Left lung (tissue), 10 donors: ENCODE data around the gene PSMC3IP. TPM values are rescaled to one million over a fixed set of nuclear protein-coding genes. Genes with fewer than 3 reads are reported as not detected.
A peak's percentile ranks its signal among the peaks of the same experiment; 100 is the strongest.

Source experiments
- ATAC-seq: fragments of 200-7000 bp; cut with Tn5 transposase; one replicate; pipeline ENCODE4 v1.9.1; 2020; ENCODE audit warnings: moderate library complexity
- DNase-seq, 4 donors: peaks; one replicate each; pipeline ENCODE4 v3.0.0-alpha.2; 2013 to 2020
- H3K27ac ChIP-seq, 2 donors: fragments of 200-600 bp; sonication (generic) in 1 of 2; one replicate each; pipeline versions ENCODE4 v1.5.0 to v1.8.0; 2020 to 2021
- H3K27me3 ChIP-seq, 2 donors: fragments of 200-600 bp; sonication (generic) in 1 of 2; one replicate each; pipeline versions ENCODE4 v1.5.0 to v1.8.0; 2020 to 2021
- H3K36me3 ChIP-seq, 2 donors: fragments of 200-600 bp; sonication (generic) in 1 of 2; one replicate each; pipeline versions ENCODE4 v1.5.0 to v1.8.0; 2020 to 2021
- H3K4me1 ChIP-seq, 2 donors: fragments of 200-600 bp; one replicate each; pipeline ENCODE4 v1.8.0; 2021
- H3K4me3 ChIP-seq, 2 donors: fragments of 200-600 bp; sonication (generic) in 1 of 2; one replicate each; pipeline versions ENCODE4 v1.5.0 to v1.8.0; 2020 to 2021; ENCODE audit warnings: mild to moderate bottlenecking in 1 of 2
- H3K9me3 ChIP-seq, 2 donors: fragments of 200-600 bp; sonication (generic) in 1 of 2; one replicate each; pipeline versions ENCODE4 v1.5.0 to v1.8.0; 2020 to 2021
- CTCF ChIP-seq, 2 donors: fragments of 200-600 bp; sonication (generic) in 1 of 2; IDR thresholded peaks; one replicate each; pipeline versions ENCODE4 v1.5.0 to v1.8.0; 2021; ENCODE audit warnings: antibody characterized with exemption in 2 of 2
- intact Hi-C, 2 donors: fragments of 100-400 bp; cut with DNase I; formaldehyde crosslinking; loops; one replicate each; pipeline versions ENCODE4 v1.11.2 to v1.14.2; 2022
- polyA plus RNA-seq, 6 donors: library from polyadenylated mRNA; unstranded; fragments of 120-200 nt; gene quantifications; one replicate each; pipeline ENCODE4 v1.2.1, GENCODE V29; 2013; ENCODE audit not compliant: insufficient read length in 6 of 6
- total RNA-seq, 2 donors: library from RNA; stranded (reverse); fragmentation: NEBNext Ultra II Directional; extraction: Animal tissue kit (Norgen Biotek cat#: 25700); gene quantifications; one replicate each; pipeline ENCODE4 v1.2.1, GENCODE V29; 2021
- donor health status: DM: no; HTN: yes; CAD: no.
- donor health status: DM: no; HTN: no; CAD: no.

PSMC3IP gene
- total and polyA plus RNA-seq, 8 donors, result 6.5 to 21.4 (median 18.4) TPM

GRCh38 chr17:42609182-42609813 is 31.8 kb upstream of the PSMC3IP start, which contains the start of the genes RETREG3 and TUBG1:
Gene RETREG3, minus strand, starts transcription at chr17:42609374. Its CDS starts 50 bp downstream, at chr17:42609324.
Gene TUBG1, plus strand, starts transcription at chr17:42609683. Its CDS starts 55 bp downstream, at chr17:42609738.
- DNase-seq (peak; percentile 99 to 100 (median 100)), ATAC-seq (peak; percentile 97)
- H3K27me3 ChIP-seq, result no peaks in the 10 kb centered on the region
- H3K4me3 ChIP-seq, result peak within 1 kb of the TSS; percentile 96 to 99
- peaks cover 0 to 28% of the 10 kb centered on the region in 2 donors for H3K36me3 ChIP-seq
- TF ChIP-seq CTCF (IDR thresholded peaks at IDR 0.05), result no peak
- peaks cover 12 to 51% of the 10 kb centered on the region in 2 donors for H3K4me1 ChIP-seq
- intact Hi-C loops, result no loop called here
- peak within 1 kb of the TSS; percentile 93 to 95 for H3K27ac ChIP-seq
- H3K9me3 ChIP-seq, result no peaks in the 10 kb centered on the region

DNA sequence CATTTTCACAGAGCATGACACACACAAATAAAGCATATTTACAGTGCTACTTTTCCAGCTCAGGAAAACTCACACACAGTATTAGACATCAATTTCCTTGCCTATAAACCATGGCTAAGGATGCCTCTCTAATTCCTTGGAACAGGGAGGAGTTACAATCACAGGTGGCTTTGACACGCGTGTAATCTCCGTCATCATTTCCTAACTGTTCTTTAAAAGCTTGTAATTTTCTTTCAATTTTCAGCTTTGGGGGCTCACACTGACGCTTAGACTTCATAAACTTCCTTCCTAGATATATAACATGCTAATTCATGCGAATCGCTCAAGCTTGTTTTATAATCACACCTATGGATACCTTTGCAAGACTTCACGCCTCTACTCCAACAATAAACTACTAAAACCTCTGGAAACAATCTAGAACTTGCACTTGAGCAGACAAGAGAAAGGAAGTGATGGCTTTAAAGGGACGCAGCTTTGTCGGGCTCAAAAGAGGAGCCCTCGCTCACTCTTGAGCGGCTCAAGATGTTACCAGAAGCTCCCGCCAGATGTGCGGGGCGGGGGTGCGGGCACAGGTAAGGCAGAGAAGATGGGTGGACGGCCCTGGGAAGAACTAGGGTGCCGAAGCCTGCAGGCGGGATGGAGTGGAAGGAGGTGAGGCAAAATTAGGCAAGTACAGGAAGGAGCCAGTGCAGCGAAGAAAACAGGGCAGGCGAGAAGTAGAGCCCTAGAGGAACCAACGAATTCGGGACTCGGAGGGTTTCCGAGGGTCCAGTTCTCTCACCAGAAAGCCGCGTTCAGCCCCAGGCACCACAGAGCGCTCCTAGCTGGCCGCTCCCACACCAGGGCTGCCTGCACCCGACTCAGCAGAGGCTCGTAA is 31.0 kb upstream of the PSMC3IP start:
- H3K9me3 ChIP-seq, result no peaks in the 10 kb centered on the region
- intact Hi-C loops, result no loop called here
- H3K36me3 ChIP-seq, result peaks cover 0 to 20% of the 10 kb centered on the region in 2 donors
- peak overlapping the region; percentile 93 to 95 for H3K27ac ChIP-seq
- H3K4me3 ChIP-seq, result peak overlapping the region; percentile 96 to 99
- ATAC-seq (peak; percentile 67), DNase-seq (peak in 2 of 4 donors; percentile 6 to 34)
- no peak for TF ChIP-seq CTCF (IDR thresholded peaks at IDR 0.05)
- peaks cover 12 to 51% of the 10 kb centered on the region in 2 donors for H3K4me1 ChIP-seq
- no peaks in the 10 kb centered on the region for H3K27me3 ChIP-seq

- Histone ChIP-seq H3K4me3 (peak overlapping the region in 1 of 2 donors; percentile 99), H3K27ac (no peak overlapping the region), H3K4me1 (peaks cover 12 to 51% of the 10 kb centered on the region in 2 donors), H3K27me3 (no peaks in the 10 kb centered on the region), H3K36me3 (peaks cover 0 to 12% of the 10 kb centered on the region in 2 donors), H3K9me3 (no peaks in the 10 kb centered on the region)
- intact Hi-C loops, result no loop called here
- DNase-seq (no peak), ATAC-seq (no peak)
- TF ChIP-seq CTCF (IDR thresholded peaks at IDR 0.05), result no peak
These were observed 30.2 kb upstream of the PSMC3IP start for GRCh38 chr17:42607769-42608168.

DNA sequence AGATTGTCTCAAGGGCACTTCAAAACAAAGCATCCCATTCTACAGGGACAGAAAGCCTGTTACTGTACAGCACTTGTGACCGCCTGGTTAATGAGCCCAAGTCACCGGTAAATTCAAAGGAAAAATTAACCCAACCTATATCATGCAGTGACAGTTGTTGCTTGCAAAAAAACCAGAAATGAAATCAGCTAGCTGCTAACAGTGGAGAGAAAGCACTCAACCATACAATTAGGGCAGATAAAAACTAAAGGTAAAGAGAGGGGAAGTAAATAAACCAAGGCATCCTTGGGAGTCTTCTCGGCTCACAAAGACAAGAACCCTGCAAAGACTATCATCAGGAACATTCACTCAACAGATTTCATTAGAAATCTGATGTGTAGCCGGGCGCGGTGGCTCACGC is 25.8 kb upstream of the PSMC3IP start:
- Histone ChIP-seq H3K27me3 (no peaks in the 10 kb centered on the region), H3K9me3 (no peaks in the 10 kb centered on the region), H3K4me3 (no peak overlapping the region), H3K4me1 (peaks cover 11 to 44% of the 10 kb centered on the region in 2 donors), H3K36me3 (peaks cover 0 to 5% of the 10 kb centered on the region in 2 donors), H3K27ac (no peak overlapping the region)
- no peak for TF ChIP-seq CTCF (IDR thresholded peaks at IDR 0.05)
- ATAC-seq (no peak), DNase-seq (no peak)
- intact Hi-C loops, result no loop called here

GRCh38 chr17:42598905-42599304 is 21.4 kb upstream of the PSMC3IP start:
- Histone ChIP-seq H3K9me3 (no peaks in the 10 kb centered on the region), H3K27ac (no peak overlapping the region), H3K4me1 (peaks cover 0 to 9% of the 10 kb centered on the region in 2 donors), H3K36me3 (peaks cover 0 to 23% of the 10 kb centered on the region in 2 donors), H3K4me3 (no peak overlapping the region), H3K27me3 (no peaks in the 10 kb centered on the region)
- no peak for TF ChIP-seq CTCF (IDR thresholded peaks at IDR 0.05)
- intact Hi-C loops, result no loop called here
- ATAC-seq (peak; percentile 93), DNase-seq (no peak)
